HG03196 (cell line): ENCODE results near the gene SAMD11.

Source experiments
- ATAC-seq: cut with Tn5 transposase; IDR thresholded peaks from one replicate; pipeline ENCODE4 v1.9.1; 2021; ENCODE audit not compliant: unreplicated experiment

The SAMD11 gene

GRCh38 chr1:993379-993995 is 69.8 kb downstream of the SAMD11 start:
- no peak for ATAC-seq
